DMS153 (cell line): Measurements from ENCODE around the gene FCRL5.

Experiments used
- DNase-seq: peaks from one replicate; lab custom pipeline; 2025; lab: John Stamatoyannopoulos, UW

FCRL5 gene

GRCh38 chr1:157487504-157487903, 64.8 kb downstream of the FCRL5 start:
- no peak for DNase-seq

- DNase-seq = peak; percentile 12
These were observed 65.2 kb downstream of the FCRL5 start for GRCh38 chr1:157487096-157487495.

GRCh38 chr1:157486400-157486799, 65.9 kb downstream of the FCRL5 start:
- peak; percentile 19 for DNase-seq

- no peak for DNase-seq
These were observed 66.5 kb downstream of the FCRL5 start for GRCh38 chr1:157485793-157486192.

GRCh38 chr1:157484573-157484972, 67.7 kb downstream of the FCRL5 start:
- DNase-seq = no peak

- no peak for DNase-seq
These were observed 68.7 kb downstream of the FCRL5 start for GRCh38 chr1:157483635-157484034.

- no peak for DNase-seq
These were observed 69.6 kb downstream of the FCRL5 start for GRCh38 chr1:157482717-157483116.

- DNase-seq = no peak
These were observed 70.1 kb downstream of the FCRL5 start for GRCh38 chr1:157482174-157482573.

GRCh38 chr1:157478030-157478429, 74.3 kb downstream of the FCRL5 start:
- DNase-seq = no peak

GRCh38 chr1:157477419-157477818, 74.9 kb downstream of the FCRL5 start:
- DNase-seq = no peak

- peak; percentile 25 for DNase-seq
These were observed 79.4 kb downstream of the FCRL5 start for GRCh38 chr1:157472959-157473358.

- peak; percentile 83 for DNase-seq
These were observed 80.1 kb downstream of the FCRL5 start for GRCh38 chr1:157472056-157472701.

GRCh38 chr1:157471531-157471930, 80.8 kb downstream of the FCRL5 start:
- DNase-seq = no peak

GRCh38 chr1:157469752-157470675, 82.3 kb downstream of the FCRL5 start:
- no peak for DNase-seq

- DNase-seq = no peak
These were observed 83.0 kb downstream of the FCRL5 start for GRCh38 chr1:157469300-157469699.

GRCh38 chr1:157466011-157466410, 86.3 kb downstream of the FCRL5 start:
- no peak for DNase-seq
